GM20431 (cell line): Measurements from ENCODE around the gene SFT2D2.

Experiments
- in situ Hi-C: fragments of 300-500 bp; cut with MseI, MboI; formaldehyde crosslinking; loops from one replicate; pipeline ENCODE4 v1.15.0; 2020; ENCODE audit warnings: low sequenced_read_pairs; ENCODE audit not compliant: unreplicated experiment

SFT2D2 gene

GRCh38 chr1:168263130-168263529 is 37.3 kb downstream of the SFT2D2 start:
- in situ Hi-C loops, result no loop called here

- in situ Hi-C loops, result no loop called here
These were observed 38.5 kb downstream of the SFT2D2 start for GRCh38 chr1:168264296-168264695.

GRCh38 chr1:168265596-168265995 is 39.8 kb downstream of the SFT2D2 start:
- in situ Hi-C loops, result no loop called here

GRCh38 chr1:168266644-168267186 is 40.9 kb downstream of the SFT2D2 start:
- in situ Hi-C loops, result no loop called here

- in situ Hi-C loops, result no loop called here
These were observed 45.8 kb downstream of the SFT2D2 start for GRCh38 chr1:168271636-168272035.

- in situ Hi-C loops, result no loop called here
These were observed 47.8 kb downstream of the SFT2D2 start for GRCh38 chr1:168273575-168273974.

- in situ Hi-C loops, result no loop called here
These were observed 53.4 kb downstream of the SFT2D2 start for GRCh38 chr1:168279253-168279652.

GRCh38 chr1:168280296-168280927 is 54.6 kb downstream of the SFT2D2 start, which contains the start of gene TBX19:
Gene TBX19 (plus strand): TSS chr1:168280877. CDS start chr1:168281091, 214 bp downstream.
- in situ Hi-C loops, result no loop called here

- in situ Hi-C loops, result no loop called here
These were observed 56.0 kb downstream of the SFT2D2 start for GRCh38 chr1:168281603-168282325.

- in situ Hi-C loops, result no loop called here
These were observed 59.7 kb downstream of the SFT2D2 start for GRCh38 chr1:168285521-168285790.

- in situ Hi-C loops, result no loop called here
These were observed 60.4 kb downstream of the SFT2D2 start for GRCh38 chr1:168285971-168286927.

DNA sequence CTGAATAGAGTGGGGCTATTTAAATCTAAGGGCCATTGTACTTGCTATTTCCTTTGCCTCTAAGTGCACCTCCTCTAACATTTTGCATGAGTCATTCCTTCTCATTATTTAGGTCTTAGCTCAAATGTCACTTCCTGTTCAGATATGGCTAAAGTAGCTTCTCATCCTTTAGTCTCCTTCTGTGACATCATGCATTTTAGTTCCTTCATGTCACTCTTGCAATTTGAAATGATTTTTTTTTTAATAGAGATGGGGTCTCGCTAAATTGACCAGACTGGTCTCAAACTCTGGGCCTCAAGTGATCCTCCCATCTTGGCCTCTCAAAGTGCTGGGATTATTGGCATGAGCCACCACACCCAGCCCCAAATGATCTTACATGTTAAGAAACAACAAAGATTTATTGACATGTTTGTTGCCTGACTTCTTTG is 61.4 kb downstream of the SFT2D2 start:
- in situ Hi-C loops, result no loop called here

DNA sequence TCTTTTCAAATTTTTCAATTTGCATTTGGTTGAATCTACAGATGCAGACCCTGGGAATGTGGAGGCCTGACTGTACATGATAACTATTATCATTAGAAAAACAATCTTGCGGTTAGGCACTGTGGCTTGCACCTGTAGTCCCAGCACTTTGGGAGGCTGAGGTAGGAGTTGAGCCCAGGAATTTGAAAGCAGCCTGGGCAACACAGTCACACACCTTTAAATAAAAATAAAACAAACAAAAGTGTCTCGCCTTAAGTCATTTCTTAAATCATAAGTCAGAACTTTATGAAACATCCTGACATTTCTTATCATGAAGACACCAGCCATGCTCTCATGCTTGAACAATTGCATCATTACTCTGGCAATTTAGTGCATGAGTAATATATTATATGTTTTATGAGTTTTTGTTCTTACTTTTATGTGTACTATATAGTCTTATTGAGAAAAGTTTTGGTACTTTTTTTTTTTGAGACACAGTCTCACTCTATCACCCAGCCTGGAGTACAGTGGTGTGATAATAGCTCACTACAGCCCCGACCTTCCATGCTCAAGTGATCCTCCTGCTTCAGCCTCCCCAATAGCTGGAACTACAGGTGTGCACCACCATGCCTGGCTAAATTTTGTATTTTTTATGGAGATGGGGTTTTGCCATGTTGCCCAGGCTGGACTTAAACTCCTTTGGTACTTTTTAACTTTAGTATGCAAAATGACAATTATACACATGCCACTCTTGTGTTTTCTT is 62.7 kb downstream of the SFT2D2 start:
- in situ Hi-C loops, result no loop called here

DNA sequence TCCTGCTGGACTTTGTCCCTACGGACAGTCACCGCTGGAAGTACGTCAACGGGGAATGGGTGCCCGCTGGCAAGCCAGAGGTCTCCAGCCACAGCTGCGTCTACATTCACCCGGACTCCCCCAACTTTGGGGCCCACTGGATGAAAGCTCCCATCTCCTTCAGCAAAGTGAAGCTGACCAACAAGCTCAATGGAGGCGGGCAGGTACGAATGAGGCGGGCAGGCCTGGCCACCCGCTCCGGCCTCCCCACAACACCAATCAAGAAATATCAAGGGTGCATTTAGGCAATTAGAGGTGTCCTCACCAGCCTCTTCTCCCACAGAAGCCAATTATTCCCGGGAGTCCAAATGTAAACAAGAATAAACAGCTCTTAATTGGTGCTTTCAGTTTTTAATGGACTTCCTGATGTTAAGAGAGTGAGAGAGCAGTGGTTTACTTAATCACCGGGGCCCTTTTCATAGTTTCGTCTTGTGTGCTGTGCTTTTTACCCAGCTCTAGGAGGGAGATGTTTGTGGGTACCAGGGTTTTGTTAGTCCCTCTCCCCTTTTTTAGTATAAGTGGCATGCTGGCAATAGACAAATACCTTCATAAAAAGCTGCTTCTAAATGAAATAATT is 65.5 kb downstream of the SFT2D2 start:
- in situ Hi-C loops, result no loop called here

GRCh38 chr1:168293356-168293755 is 67.6 kb downstream of the SFT2D2 start:
- in situ Hi-C loops, result no loop called here

- in situ Hi-C loops, result no loop called here
These were observed 69.8 kb downstream of the SFT2D2 start for GRCh38 chr1:168295411-168296114.

DNA sequence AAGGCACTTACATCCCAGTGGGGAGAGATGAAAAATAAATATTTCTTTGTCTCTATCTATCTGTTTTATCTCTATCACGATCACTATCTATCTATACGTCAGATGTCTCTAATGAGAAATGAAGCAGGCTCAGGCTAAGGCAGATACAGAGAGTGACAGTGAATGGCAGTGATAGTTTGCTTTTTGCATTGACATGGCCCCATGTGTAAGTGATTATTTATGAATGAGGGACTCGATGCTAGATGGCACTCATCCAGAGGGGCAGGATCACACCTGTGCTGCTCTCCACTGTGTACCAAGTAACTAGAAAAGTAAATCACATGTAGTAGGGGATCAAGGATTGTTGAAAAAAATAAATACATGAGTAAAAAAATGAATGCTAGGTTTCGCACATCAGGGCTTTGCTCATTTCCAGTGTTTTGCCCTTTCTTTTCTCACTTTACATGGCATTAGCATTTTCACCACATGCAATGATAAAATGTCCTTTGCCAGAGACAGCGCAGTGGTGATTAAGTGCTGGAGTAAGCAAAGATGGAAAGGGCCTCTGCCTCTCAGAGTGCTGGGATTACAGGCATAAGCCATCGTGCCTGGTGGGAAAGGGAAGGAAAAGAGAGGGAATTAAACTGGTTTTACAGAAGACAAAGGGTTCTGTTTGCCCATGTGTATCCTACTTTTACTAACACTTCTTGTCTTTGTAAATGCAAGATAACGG is 71.4 kb downstream of the SFT2D2 start:
- in situ Hi-C loops, result no loop called here

DNA sequence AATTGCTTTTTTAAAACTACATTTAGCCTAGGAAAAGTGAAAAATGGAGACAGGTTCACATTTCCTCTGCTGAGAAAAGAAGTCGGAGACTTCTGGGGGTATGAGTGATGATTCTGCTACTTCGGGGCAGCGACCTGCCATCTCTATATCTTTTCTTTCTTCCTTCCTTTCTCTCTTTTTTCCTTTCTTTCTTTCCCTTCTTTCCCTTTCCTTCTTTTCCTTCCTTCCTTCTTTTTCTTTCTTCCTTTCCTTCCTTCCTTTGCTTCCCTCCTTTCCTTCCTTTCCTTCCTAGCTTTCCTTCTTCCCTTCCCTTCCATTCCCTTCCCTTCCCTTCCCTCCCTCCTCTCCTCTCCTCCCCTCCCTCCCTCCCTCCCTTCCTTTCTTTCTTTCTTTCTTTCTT is 72.6 kb downstream of the SFT2D2 start:
- in situ Hi-C loops, result no loop called here
